HG03135 (cell line): Measurements from ENCODE around the gene ANKRD13D.
A peak's percentile ranks its signal among the peaks of the same experiment; 100 is the strongest.

Experiments used
- ATAC-seq: cut with Tn5 transposase; IDR thresholded peaks from one replicate; pipeline ENCODE4 v1.9.1; 2021; ENCODE audit warnings: mild to moderate bottlenecking, moderate library complexity; ENCODE audit not compliant: unreplicated experiment

ANKRD13D gene

GRCh38 chr11:67273260-67273990 lies 15.7 kb upstream of the ANKRD13D start:
- ATAC-seq = no peak

- no peak for ATAC-seq
Measured at GRCh38 chr11:67274768-67275605, 14.1 kb upstream of the ANKRD13D start.

GRCh38 chr11:67275606-67276409 lies 13.3 kb upstream of the ANKRD13D start:
- no peak for ATAC-seq

- no peak for ATAC-seq
Measured at GRCh38 chr11:67276781-67277230, 12.3 kb upstream of the ANKRD13D start.

GRCh38 chr11:67277231-67277961 lies 11.7 kb upstream of the ANKRD13D start:
- peak; percentile 78 for ATAC-seq

GRCh38 chr11:67278135-67278938 lies 10.8 kb upstream of the ANKRD13D start:
- no peak for ATAC-seq

- no peak for ATAC-seq
Measured at GRCh38 chr11:67278939-67279588, 10.0 kb upstream of the ANKRD13D start.

GRCh38 chr11:67279589-67280340 lies 9.3 kb upstream of the ANKRD13D start:
- ATAC-seq = no peak

GRCh38 chr11:67280341-67280787 lies 8.7 kb upstream of the ANKRD13D start:
- no peak for ATAC-seq

GRCh38 chr11:67280788-67281551 lies 8.1 kb upstream of the ANKRD13D start:
- ATAC-seq = no peak

GRCh38 chr11:67281552-67282150 lies 7.5 kb upstream of the ANKRD13D start:
- ATAC-seq = no peak

GRCh38 chr11:67282155-67282875 lies 6.8 kb upstream of the ANKRD13D start:
- no peak for ATAC-seq

- ATAC-seq = no peak
Measured at GRCh38 chr11:67282876-67283371, 6.2 kb upstream of the ANKRD13D start.

- ATAC-seq = no peak
Measured at GRCh38 chr11:67283481-67283963, 5.6 kb upstream of the ANKRD13D start.

- no peak for ATAC-seq
Measured at GRCh38 chr11:67284811-67285540, 4.1 kb upstream of the ANKRD13D start.
